Activated T-cell treated with anti-CD3 and anti-CD28 coated beads, Interleukin-2, amount 50 U/mL, for 24 hours (primary cell): ENCODE data around the gene GZF1.

Experiments
- DNase-seq: peaks from one replicate; pipeline ENCODE4 v3.0.0-alpha.2; 2020
- H3K27ac Mint-ChIP-seq: 2 replicates; pipeline ENCODE4 v1.8.0; 2020; ENCODE audit warnings: mild to moderate bottlenecking, mixed read lengths
- H3K27me3 Mint-ChIP-seq: 2 replicates; pipeline ENCODE4 v1.8.0; 2020; ENCODE audit warnings: mixed read lengths
- H3K36me3 Mint-ChIP-seq: 2 replicates; pipeline ENCODE4 v1.8.0; 2020; ENCODE audit warnings: low read depth, mixed read lengths
- H3K4me1 Mint-ChIP-seq: 2 replicates; pipeline ENCODE4 v1.8.0; 2020; ENCODE audit warnings: low read depth, mixed read lengths
- H3K4me3 Mint-ChIP-seq: 2 replicates; pipeline ENCODE4 v1.8.0; 2020; ENCODE audit warnings: mild to moderate bottlenecking, moderate library complexity, mixed read lengths
- H3K9me3 Mint-ChIP-seq: 2 replicates; pipeline ENCODE4 v1.8.0; 2020; ENCODE audit warnings: mixed read lengths

Gene GZF1

DNA sequence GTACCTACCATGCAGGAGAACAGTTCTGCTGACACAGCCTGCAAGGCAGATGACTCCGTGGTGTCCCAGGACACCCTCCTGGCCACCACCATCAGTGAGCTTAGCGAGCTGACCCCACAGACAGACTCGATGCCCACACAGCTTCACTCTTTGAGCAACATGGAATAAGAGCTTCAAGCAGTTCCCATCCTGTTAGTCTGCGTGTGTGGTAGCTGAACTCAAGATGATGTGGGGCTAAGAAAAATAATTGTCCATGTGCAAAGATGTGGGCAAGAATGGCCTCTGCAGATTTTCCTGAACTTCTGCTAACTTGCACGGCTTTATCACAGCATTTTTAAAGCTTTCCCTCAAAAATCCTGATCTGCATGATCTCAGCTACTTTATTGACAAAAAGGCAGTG, 8.3 kb downstream of the GZF1 start:
- peaks cover 94% of the 10 kb centered on the region for H3K36me3 Mint-ChIP-seq
- H3K27me3 Mint-ChIP-seq: no peaks in the 10 kb centered on the region
- DNase-seq: no peak
- H3K4me1 Mint-ChIP-seq: peaks cover 35% of the 10 kb centered on the region
- H3K4me3 Mint-ChIP-seq: no peak overlapping the region
- no peaks in the 10 kb centered on the region for H3K9me3 Mint-ChIP-seq
- no peak overlapping the region for H3K27ac Mint-ChIP-seq

DNA sequence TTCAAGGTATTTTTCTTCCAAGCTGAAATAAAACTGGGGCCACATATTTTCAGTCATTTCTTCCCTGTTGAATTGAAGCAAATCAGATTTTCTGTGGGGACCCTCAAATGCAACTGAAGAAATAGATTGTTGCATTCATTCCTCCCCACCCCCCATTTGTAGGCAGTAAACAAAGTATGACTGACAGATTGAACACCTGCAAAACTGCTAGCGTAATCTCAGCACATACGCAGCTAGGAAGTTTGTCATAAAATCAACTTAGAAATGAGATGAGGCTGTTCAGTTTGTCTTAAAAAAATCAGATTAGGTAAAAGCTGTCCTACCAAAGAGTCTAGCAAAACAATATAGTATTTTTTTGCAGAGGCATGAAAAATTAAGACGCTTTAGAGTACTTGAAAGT, 8.9 kb downstream of the GZF1 start:
- H3K9me3 Mint-ChIP-seq: no peaks in the 10 kb centered on the region
- H3K27ac Mint-ChIP-seq: no peak overlapping the region
- H3K27me3 Mint-ChIP-seq: no peaks in the 10 kb centered on the region
- no peak for DNase-seq
- no peak overlapping the region for H3K4me3 Mint-ChIP-seq
- peaks cover 98% of the 10 kb centered on the region for H3K36me3 Mint-ChIP-seq
- peaks cover 36% of the 10 kb centered on the region for H3K4me1 Mint-ChIP-seq

DNA sequence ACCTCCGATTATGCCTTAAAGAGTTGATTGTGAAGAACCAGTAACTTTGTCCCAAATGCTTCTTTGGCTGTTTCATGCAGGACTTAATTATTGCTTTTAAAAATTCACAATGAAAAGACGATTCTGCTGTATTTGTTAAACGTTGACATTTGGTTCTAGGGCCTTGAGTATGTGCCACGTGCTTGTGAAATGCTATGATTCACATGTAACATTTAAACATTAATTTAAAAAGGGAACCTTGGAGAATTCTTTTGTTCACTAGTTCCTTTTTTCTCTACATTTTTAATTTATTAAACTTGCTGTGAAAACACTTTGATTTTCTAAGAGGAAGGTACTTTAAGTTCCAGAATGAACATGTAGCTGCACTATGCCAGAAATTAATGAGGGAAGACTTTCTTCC, 9.5 kb downstream of the GZF1 start:
- H3K4me1 Mint-ChIP-seq: peaks cover 30% of the 10 kb centered on the region
- no peak for DNase-seq
- H3K27me3 Mint-ChIP-seq: no peaks in the 10 kb centered on the region
- peaks cover 99% of the 10 kb centered on the region for H3K36me3 Mint-ChIP-seq
- H3K4me3 Mint-ChIP-seq: no peak overlapping the region
- no peaks in the 10 kb centered on the region for H3K9me3 Mint-ChIP-seq
- peak overlapping the region; percentile 8 for H3K27ac Mint-ChIP-seq

DNA sequence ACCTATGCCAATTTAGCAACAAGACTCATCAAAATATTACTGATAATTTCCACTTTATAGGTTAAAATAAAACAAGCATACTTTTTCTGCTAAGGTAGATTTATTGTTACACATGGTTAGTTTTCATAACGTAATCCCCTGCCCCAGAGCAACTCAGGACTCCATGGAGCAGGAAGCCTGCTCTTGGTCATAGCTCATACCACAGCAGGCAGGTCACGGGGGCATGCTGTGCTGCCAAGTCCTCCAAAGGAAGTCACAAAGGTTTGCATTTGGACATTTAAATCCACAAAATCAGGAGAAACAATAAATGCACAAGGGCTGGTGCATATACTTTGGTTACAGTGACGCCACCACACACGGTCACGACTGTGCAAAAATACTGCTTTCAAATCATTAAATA, 12.5 kb downstream of the GZF1 start:
- Mint-ChIP-seq H3K27ac (no peak overlapping the region), H3K4me1 (peaks cover 7% of the 10 kb centered on the region), H3K4me3 (no peak overlapping the region), H3K27me3 (no peaks in the 10 kb centered on the region), H3K9me3 (no peaks in the 10 kb centered on the region), H3K36me3 (peaks cover 94% of the 10 kb centered on the region)
- no peak for DNase-seq

DNA sequence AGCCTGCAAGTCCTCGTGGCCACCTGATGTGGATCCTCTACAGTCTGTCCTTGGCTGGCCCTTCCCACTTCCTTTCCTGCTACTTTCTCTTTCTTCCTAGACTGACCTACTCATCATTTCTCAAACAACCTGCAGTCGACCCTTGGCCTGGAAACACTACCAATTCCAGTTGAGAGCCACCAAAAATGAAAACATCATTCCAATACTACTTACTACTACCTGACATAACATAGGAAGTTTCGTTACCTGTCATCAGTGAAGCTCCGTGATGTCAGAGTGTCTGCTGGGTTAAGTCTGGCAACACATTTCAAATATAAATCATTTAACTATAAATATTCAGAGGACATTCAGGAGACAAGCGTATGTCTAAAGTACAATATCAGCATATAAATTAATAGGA, 13.8 kb downstream of the GZF1 start:
- H3K27ac Mint-ChIP-seq: peak overlapping the region; percentile 5
- no peak overlapping the region for H3K4me3 Mint-ChIP-seq
- H3K36me3 Mint-ChIP-seq: peaks cover 94% of the 10 kb centered on the region
- no peaks in the 10 kb centered on the region for H3K27me3 Mint-ChIP-seq
- no peak for DNase-seq
- no peaks in the 10 kb centered on the region for H3K9me3 Mint-ChIP-seq
- peaks cover 5% of the 10 kb centered on the region for H3K4me1 Mint-ChIP-seq

DNA sequence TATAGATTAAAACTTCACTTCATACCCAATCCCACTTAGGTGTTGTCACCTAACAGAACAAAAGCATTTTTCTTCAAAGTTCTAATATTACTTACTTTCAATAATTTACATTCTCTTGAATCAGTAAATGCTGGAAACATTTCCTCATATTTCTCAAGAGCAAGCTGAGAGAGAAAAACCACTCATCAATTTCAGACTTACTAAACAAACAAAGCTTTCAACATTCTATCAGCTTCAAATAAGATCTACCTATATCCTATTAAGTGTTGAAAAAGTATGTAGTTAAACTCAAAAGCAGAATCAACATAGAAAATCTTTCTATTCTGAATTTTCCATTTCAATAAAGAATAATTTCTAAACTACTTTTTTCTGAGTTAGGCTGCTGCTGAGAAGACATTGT, 17.8 kb downstream of the GZF1 start:
- Mint-ChIP-seq H3K27me3 (no peaks in the 10 kb centered on the region), H3K27ac (no peak overlapping the region), H3K36me3 (peaks cover 90% of the 10 kb centered on the region)

DNA sequence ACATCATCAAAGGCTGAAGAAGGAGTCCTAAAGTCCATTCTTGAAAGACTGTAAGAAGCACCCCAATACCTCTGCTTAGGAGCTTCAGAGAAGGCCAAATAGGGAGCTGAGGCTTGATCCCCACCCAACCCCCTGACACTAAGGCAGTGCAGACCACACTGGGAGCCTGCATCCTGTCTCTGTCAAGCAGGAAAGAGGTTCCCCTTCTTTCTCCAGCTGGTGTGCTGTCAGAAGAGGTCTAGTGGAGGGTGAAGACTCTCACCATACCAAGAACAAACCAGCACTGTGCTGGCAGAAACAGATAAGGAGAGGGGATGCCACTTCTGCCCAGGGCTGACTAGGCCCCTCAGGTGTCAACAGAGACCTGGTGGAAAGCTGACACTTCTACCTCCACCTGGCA, 19.9 kb downstream of the GZF1 start:
- H3K27ac Mint-ChIP-seq: no peak overlapping the region
- H3K4me1 Mint-ChIP-seq: peaks cover 4% of the 10 kb centered on the region
- H3K36me3 Mint-ChIP-seq: peaks cover 89% of the 10 kb centered on the region
- H3K27me3 Mint-ChIP-seq: no peaks in the 10 kb centered on the region
- no peak for DNase-seq
- H3K9me3 Mint-ChIP-seq: no peaks in the 10 kb centered on the region
- H3K4me3 Mint-ChIP-seq: no peak overlapping the region

More for the DNA sequence above, 17.8 kb downstream of the GZF1 start:
- no peak for DNase-seq
- H3K4me1 Mint-ChIP-seq: peaks cover 9% of the 10 kb centered on the region
- no peaks in the 10 kb centered on the region for H3K9me3 Mint-ChIP-seq
- no peak overlapping the region for H3K4me3 Mint-ChIP-seq

DNA sequence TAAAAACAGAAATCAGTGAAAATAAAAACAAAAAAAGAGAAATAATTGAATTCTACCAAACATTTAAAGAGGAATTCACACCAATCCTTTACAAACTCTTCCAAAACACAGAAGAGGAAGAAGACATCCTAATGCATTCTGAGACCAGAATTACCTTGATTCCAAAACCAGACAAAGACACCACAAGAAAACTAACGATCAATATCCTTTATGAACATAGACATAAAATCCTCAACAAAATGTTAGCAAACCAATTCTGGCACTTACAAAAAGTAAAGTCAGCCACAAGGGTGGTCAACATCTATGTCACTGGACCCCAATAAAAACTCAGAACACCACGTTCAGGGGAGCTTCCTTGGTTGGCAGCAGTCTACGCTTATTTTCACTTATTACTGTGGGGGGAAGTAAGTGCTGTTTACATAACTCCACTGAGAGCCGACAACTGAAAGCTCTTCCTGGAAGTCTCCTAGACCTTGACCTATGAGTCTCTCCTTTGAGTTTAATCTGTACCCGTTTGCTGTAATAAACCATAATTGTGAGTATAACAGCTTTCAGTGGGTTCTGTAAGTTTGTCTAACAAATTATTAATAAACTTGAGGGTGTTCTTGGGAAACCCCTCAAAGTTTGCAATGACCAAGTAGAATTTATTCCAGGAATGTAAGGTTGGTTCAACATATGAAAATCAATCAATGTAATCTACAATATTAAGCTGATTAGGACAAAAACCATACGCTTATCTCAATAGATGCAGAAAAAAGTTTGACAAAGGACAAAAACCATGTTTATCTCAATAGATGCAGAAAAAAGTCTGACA, 24.5 kb downstream of the GZF1 start:
- no peaks in the 10 kb centered on the region for H3K9me3 Mint-ChIP-seq

DNA sequence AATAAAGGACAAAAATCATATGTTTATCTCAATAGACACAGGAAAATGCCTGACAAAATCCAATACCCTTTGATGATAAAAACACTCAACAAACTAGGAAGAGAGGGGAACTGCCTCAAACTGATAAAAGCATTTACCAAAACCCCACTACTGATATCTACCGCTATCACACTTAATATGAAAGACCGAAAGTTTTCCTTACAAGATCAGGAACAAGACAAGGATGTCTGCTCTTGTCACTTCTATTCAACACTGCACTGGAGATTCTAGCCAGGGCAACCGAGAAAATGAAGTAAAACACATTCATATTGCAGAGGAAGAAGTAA, 25.1 kb downstream of the GZF1 start:
- H3K4me3 Mint-ChIP-seq: no peak overlapping the region
- H3K9me3 Mint-ChIP-seq: no peaks in the 10 kb centered on the region
- no peak overlapping the region for H3K27ac Mint-ChIP-seq
- H3K27me3 Mint-ChIP-seq: no peaks in the 10 kb centered on the region
- H3K36me3 Mint-ChIP-seq: peaks cover 95% of the 10 kb centered on the region
- H3K4me1 Mint-ChIP-seq: peaks cover 6% of the 10 kb centered on the region
- no peak for DNase-seq

More for the DNA sequence above, 24.5 kb downstream of the GZF1 start:
- no peak overlapping the region for H3K27ac Mint-ChIP-seq
- H3K4me3 Mint-ChIP-seq: no peak overlapping the region
- peaks cover 6% of the 10 kb centered on the region for H3K4me1 Mint-ChIP-seq
- no peaks in the 10 kb centered on the region for H3K27me3 Mint-ChIP-seq
- DNase-seq: no peak
- H3K36me3 Mint-ChIP-seq: peaks cover 93% of the 10 kb centered on the region

DNA sequence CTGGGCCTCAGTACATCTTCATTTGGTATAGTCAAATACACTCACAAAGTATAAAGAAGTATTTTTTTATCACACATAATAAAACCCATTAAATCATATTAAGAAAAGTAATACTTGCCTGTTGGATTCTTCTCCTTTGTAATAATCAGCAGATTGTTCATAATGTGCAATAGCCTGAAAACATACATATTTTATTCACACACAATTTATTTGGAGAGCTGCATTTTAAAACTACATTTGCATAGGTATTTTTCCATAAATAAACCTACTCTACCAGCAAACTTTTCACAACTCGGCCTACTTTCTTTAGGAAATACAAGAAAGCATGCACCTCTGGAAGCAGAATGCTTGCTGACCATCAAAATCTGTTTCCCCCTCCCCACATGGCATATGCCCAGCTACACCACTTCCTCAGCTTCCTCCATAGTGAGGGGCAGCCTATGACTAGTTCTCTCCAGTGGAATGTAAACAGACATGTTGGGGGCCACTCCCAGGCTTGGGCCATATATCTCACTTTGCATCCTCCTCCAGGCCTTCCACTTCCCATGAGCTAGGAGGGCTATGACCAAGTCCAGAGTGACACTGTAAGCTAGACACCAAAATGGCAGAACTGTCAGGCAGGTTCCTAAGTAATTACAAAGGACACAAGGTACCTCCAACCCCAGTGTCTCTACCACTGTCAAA, 28.3 kb downstream of the GZF1 start:
- Mint-ChIP-seq H3K4me1 (peaks cover 5% of the 10 kb centered on the region), H3K27ac (peak overlapping the region; percentile 45), H3K27me3 (no peaks in the 10 kb centered on the region), H3K9me3 (no peaks in the 10 kb centered on the region), H3K4me3 (no peak overlapping the region), H3K36me3 (peaks cover 94% of the 10 kb centered on the region)
- no peak for DNase-seq

DNA sequence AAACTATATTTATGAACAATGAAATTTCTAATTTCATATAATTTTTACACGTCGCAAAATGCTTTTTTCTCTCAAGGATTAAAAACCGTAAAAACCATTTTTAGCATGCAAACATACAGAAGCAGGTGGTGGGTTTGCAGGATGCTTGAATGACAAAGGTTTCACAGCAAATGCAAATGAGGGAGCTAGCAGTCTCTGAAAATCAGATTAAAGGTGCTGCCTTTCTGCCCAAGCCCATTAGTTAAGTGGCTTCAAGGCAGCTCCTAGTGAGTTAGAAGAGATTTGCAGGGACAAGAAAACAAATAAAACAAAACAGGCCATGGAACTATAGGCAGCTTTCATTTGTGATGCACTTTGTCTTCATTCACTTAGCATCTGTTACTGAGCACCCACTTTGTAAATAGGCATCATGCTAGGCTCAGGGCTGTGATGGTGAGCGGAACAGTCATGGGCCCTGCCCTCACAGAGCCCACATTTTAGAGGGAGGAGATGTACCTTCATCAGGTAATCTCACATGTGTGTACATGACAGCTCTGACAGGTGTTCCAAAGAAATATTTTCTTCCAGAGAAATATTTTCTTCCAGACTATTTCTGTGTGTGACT, 29.8 kb downstream of the GZF1 start:
- Mint-ChIP-seq H3K27ac (no peak overlapping the region), H3K27me3 (no peaks in the 10 kb centered on the region), H3K9me3 (no peaks in the 10 kb centered on the region), H3K4me3 (no peak overlapping the region), H3K36me3 (peaks cover 91% of the 10 kb centered on the region), H3K4me1 (peaks cover 5% of the 10 kb centered on the region)
- DNase-seq: no peak

DNA sequence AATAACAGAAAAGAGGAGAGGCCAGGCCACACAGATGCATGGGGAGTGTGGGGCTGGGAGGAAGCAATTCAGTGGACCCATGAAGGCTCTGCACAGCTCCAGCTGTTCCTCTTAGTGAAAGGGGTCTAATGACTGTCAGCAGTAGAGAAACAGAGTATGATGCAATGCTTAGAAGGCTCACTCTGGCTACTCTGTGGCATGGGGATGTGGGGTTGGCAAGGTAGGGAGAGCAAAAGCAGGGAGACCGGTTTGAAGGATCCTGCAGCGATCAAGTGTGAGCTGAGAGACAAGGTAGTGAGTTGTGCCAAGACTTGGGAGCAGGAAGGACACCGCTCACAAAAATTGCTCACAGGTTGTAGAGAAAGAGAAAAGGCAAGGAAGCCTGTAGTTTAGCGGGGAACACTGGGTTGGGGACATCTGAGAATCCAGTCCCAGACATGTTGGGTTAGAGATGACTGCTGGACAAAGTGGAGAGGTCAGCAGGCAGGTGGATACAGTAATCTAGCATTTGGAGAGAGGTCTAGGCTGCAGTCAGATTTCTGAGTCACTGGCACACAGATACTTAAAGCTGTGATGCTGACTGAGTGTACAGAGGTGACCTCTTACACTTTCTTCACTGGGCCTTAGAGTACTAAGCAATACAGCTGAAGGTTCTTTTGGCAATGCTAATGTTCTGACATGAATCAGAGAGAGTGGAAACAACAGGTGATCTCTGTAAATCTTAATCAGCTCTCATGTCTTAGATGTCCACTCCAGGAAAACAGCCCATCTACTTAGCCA, 32.2 kb downstream of the GZF1 start:
- Mint-ChIP-seq H3K4me1 (peaks cover 20% of the 10 kb centered on the region), H3K9me3 (no peaks in the 10 kb centered on the region), H3K36me3 (peaks cover 87% of the 10 kb centered on the region), H3K4me3 (no peak overlapping the region), H3K27me3 (no peaks in the 10 kb centered on the region), H3K27ac (peak overlapping the region; percentile 12)
- no peak for DNase-seq

DNA sequence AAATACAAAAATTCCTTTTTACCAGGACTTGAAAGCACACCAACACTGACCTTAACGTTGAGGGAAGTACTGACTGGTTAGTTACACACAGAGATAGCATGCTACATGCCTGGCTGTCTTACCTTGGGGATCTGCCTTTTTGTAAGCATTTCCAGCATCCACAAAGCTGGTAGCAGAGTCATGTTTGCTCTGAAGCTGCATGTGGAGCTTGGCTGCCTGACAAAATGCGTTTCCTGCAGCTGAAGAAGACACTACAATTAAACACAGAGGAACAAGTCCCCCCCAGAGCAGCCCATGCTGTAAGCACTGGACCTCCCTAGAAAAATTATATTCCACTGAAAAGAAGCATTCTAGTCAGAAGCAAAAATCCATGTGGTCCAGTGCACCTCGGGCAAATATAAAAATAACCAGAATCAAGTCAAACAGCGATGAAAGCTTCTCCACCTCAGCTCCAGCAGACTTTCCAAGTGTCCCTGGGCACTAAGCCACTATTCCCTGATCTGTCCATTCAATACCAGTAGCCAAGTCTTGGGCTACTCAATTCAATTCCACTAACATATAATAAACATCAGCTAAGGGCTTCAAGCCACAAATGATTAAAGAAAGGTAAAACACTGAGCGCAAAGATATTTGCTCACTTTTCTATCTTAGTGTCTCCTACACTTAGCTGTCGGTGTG, 35.1 kb downstream of the GZF1 start:
- Mint-ChIP-seq H3K9me3 (no peaks in the 10 kb centered on the region), H3K36me3 (peaks cover 79% of the 10 kb centered on the region), H3K4me3 (no peak overlapping the region), H3K4me1 (peaks cover 38% of the 10 kb centered on the region), H3K27me3 (no peaks in the 10 kb centered on the region), H3K27ac (no peak overlapping the region)
- DNase-seq: no peak

DNA sequence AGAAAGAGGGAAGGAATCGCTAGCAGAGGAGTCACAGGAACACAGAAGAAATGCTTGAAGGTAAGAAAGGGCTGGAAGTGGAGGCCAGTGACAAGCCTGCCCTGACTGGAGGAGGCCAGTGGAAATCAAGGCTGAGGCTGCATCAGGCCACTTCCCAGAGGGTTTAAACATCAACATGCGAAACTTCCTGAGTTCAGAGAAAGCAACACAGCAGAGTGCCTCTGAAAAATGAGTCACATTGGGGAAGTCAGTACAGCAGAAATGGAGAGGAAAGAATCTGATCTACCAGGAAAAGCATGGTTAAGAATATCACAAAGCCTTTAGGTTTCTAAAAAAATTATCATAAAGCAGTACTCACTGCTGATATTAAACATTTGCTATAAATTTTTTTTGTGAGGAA, 36.0 kb downstream of the GZF1 start:
- Mint-ChIP-seq H3K4me3 (peak overlapping the region; percentile 34), H3K27ac (peak overlapping the region; percentile 47), H3K9me3 (no peaks in the 10 kb centered on the region), H3K4me1 (peaks cover 38% of the 10 kb centered on the region), H3K27me3 (no peaks in the 10 kb centered on the region), H3K36me3 (peaks cover 81% of the 10 kb centered on the region)
- no peak for DNase-seq
